Activated T-cell treated with anti-CD3 and anti-CD28 coated beads, Interleukin-2, amount 50 U/mL, for 4 hours (primary cell): ENCODE results near the gene B3GAT1. TPM values are rescaled to one million over a fixed set of nuclear protein-coding genes. Genes with fewer than 3 reads are reported as not detected.

Experiments
- ATAC-seq, 2 donors: fragments of 200-7000 bp; cut with Tn5 transposase; one replicate each; pipeline ENCODE4 v1.10.0; 2021
- DNase-seq: peaks from one replicate; pipeline ENCODE4 v3.0.0-alpha.2; 2020
- H3K27me3 Mint-ChIP-seq: one replicate; pipeline ENCODE4 v1.8.0; 2021; ENCODE audit warnings: low read depth, mixed read lengths
- H3K36me3 Mint-ChIP-seq: one replicate; pipeline ENCODE4 v1.8.0; 2022; ENCODE audit warnings: mixed read lengths; ENCODE audit not compliant: insufficient read depth
- H3K4me1 Mint-ChIP-seq: one replicate; pipeline ENCODE4 v1.8.0; 2021; ENCODE audit warnings: low read depth, mixed read lengths
- H3K4me3 Mint-ChIP-seq: one replicate; pipeline ENCODE4 v1.8.0; 2021; ENCODE audit warnings: mild to moderate bottlenecking, moderate library complexity, mixed read lengths
- H3K9me3 Mint-ChIP-seq: one replicate; pipeline ENCODE4 v1.8.0; 2021; ENCODE audit warnings: mixed read lengths
- total RNA-seq, 3 donors: library from RNA; stranded (reverse); gene quantifications; one replicate each; pipeline ENCODE4 v1.2.1, GENCODE V29; 2021

The B3GAT1 gene
- total RNA-seq, 3 donors from 2014 or later, result 0.05 to 0.50 (median 0.33) TPM

GRCh38 chr11:134383576-134384221 is 28.3 kb downstream of the B3GAT1 start:
- Mint-ChIP-seq H3K4me3 (no peak overlapping the region), H3K36me3 (no peaks in the 10 kb centered on the region), H3K9me3 (no peaks in the 10 kb centered on the region), H3K27me3 (peaks cover 23% of the 10 kb centered on the region), H3K4me1 (peaks cover 22% of the 10 kb centered on the region)
- ATAC-seq (no peak), DNase-seq (no peak)

GRCh38 chr11:134382830-134383229 is 29.2 kb downstream of the B3GAT1 start:
- H3K4me3 Mint-ChIP-seq, result no peak overlapping the region
- ATAC-seq (no peak), DNase-seq (no peak)
- peaks cover 23% of the 10 kb centered on the region for H3K27me3 Mint-ChIP-seq
- H3K36me3 Mint-ChIP-seq, result no peaks in the 10 kb centered on the region
- no peaks in the 10 kb centered on the region for H3K9me3 Mint-ChIP-seq
- H3K4me1 Mint-ChIP-seq, result peaks cover 22% of the 10 kb centered on the region

- ATAC-seq (no peak), DNase-seq (no peak)
- H3K4me3 Mint-ChIP-seq, result no peak overlapping the region
- no peaks in the 10 kb centered on the region for H3K9me3 Mint-ChIP-seq
- no peaks in the 10 kb centered on the region for H3K36me3 Mint-ChIP-seq
- peaks cover 23% of the 10 kb centered on the region for H3K27me3 Mint-ChIP-seq
- peaks cover 18% of the 10 kb centered on the region for H3K4me1 Mint-ChIP-seq
These were observed 29.8 kb downstream of the B3GAT1 start for GRCh38 chr11:134382257-134382656.

DNA sequence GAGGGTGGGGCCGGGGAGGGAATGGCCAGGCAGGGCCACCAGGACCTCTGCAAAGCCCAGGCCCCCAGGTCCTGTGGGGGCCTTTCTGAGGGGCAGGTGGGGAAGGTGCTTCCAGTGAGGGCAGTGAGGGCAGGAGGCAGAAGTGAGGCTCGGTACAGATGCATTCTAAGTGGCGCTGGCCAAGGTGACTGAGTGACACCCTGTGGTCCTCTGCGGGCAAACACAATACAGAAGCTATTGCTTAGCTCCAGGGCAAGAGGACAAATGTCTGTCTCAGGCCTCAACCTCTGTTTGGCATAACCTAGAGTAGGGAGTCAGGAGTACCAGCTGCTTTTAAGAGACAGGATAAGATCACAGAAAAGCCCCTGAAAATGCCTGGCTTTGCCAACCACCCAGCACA is 31.3 kb downstream of the B3GAT1 start:
- peaks cover 15% of the 10 kb centered on the region for H3K27me3 Mint-ChIP-seq
- ATAC-seq (no peak), DNase-seq (no peak)
- no peaks in the 10 kb centered on the region for H3K36me3 Mint-ChIP-seq
- H3K4me3 Mint-ChIP-seq, result no peak overlapping the region
- H3K4me1 Mint-ChIP-seq, result peaks cover 3% of the 10 kb centered on the region
- no peaks in the 10 kb centered on the region for H3K9me3 Mint-ChIP-seq

DNA sequence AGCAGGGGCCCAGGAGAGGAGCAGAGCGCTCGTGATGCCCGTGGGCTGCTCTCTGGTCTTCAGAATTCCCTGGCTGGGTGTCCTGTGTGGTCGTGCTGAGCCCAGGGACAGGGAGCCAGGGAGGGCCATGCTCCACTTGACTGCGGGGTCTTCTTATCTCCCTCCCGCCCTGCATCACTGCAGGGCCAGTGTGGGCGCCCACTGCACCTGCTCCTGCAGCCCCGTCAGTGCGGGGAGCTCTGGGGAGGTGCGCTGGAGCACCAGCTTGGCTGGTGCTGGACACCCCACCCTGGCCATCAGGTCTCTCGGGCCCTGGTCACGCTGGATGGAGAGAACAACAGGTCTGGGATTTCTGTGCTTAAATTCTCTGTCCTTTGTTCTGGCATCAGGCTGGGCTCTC is 31.8 kb downstream of the B3GAT1 start:
- Mint-ChIP-seq H3K4me1 (peaks cover under 1% of the 10 kb centered on the region), H3K9me3 (no peaks in the 10 kb centered on the region), H3K27me3 (peaks cover 9% of the 10 kb centered on the region), H3K36me3 (no peaks in the 10 kb centered on the region), H3K4me3 (no peak overlapping the region)
- DNase-seq (no peak), ATAC-seq (no peak)

DNA sequence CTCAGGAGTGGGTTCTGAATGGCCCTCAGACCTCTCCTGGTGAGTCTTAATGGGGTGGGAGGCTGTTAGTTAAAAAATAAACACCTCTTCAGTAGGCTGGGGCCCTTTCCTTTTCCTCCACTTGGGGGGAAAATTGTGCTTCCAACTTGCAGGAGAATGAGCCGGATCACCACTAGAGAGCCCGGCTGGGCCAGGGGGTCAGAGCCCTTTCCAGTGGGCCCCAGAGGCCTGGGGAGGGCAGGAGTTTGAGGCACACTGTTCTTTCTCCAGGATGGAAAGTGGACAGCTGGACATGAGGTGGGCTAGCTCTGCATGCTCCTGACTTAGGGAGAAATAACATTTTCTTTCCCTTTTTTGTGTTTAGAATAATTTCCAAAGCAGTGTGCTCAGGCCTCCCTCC is 32.8 kb downstream of the B3GAT1 start:
- ATAC-seq, result no peak
- peaks cover 2% of the 10 kb centered on the region for H3K27me3 Mint-ChIP-seq
- no peaks in the 10 kb centered on the region for H3K4me1 Mint-ChIP-seq
- no peak for DNase-seq
- H3K9me3 Mint-ChIP-seq, result no peaks in the 10 kb centered on the region
- no peaks in the 10 kb centered on the region for H3K36me3 Mint-ChIP-seq
- no peak overlapping the region for H3K4me3 Mint-ChIP-seq

GRCh38 chr11:134377876-134378275 is 34.2 kb downstream of the B3GAT1 start:
- DNase-seq (no peak), ATAC-seq (no peak)
- Mint-ChIP-seq H3K4me3 (no peak overlapping the region), H3K27me3 (no peaks in the 10 kb centered on the region), H3K9me3 (no peaks in the 10 kb centered on the region), H3K4me1 (no peaks in the 10 kb centered on the region), H3K36me3 (no peaks in the 10 kb centered on the region)

DNA sequence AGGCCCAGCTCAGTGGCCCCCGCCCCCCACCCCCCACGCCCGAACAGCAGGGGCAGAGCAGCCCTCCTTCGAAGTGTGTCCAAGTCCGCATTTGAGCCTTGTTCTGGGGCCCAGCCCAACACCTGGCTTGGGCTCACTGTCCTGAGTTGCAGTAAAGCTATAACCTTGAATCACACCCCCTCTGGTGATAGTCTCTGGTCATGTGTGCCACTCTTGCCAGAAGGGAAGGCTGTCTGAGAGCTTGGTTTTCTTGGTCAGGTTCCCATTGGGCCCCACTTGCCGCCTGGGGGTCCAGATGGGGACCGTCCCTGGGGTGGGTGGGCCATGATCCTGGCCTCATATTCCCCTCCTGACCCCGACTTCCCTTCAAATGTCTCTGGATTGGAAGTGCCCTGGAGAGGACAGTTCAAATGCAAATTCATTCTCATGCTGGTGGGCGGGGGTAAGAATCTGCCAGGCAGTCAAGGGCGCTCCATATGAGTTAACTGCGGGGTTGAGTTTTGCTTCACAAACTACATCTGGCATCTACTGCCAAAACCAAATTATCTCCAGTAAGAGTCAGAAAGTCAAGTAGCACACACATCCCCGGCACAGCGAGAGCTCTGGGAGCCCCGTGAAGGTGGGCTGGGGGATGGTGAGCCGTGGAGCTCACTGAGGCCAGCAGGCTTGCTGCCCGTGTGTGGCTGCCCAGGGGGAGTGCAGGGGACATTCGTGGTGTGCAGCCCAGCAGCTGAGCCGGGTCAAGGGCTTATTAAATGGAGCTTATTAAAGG is 35.7 kb downstream of the B3GAT1 start:
- Mint-ChIP-seq H3K4me1 (no peaks in the 10 kb centered on the region), H3K27me3 (no peaks in the 10 kb centered on the region), H3K4me3 (no peak overlapping the region), H3K36me3 (no peaks in the 10 kb centered on the region), H3K9me3 (no peaks in the 10 kb centered on the region)
- DNase-seq (no peak), ATAC-seq (no peak)

GRCh38 chr11:134374891-134375550 is 37.0 kb downstream of the B3GAT1 start:
- H3K4me1 Mint-ChIP-seq, result no peaks in the 10 kb centered on the region
- no peaks in the 10 kb centered on the region for H3K36me3 Mint-ChIP-seq
- H3K4me3 Mint-ChIP-seq, result no peak overlapping the region
- H3K27me3 Mint-ChIP-seq, result no peaks in the 10 kb centered on the region
- H3K9me3 Mint-ChIP-seq, result no peaks in the 10 kb centered on the region
- DNase-seq (no peak), ATAC-seq (no peak)

GRCh38 chr11:134374171-134374570 is 37.9 kb downstream of the B3GAT1 start:
- no peaks in the 10 kb centered on the region for H3K4me1 Mint-ChIP-seq
- H3K9me3 Mint-ChIP-seq, result no peaks in the 10 kb centered on the region
- H3K4me3 Mint-ChIP-seq, result no peak overlapping the region
- DNase-seq (no peak), ATAC-seq (no peak)
- H3K27me3 Mint-ChIP-seq, result no peaks in the 10 kb centered on the region
- H3K36me3 Mint-ChIP-seq, result no peaks in the 10 kb centered on the region

DNA sequence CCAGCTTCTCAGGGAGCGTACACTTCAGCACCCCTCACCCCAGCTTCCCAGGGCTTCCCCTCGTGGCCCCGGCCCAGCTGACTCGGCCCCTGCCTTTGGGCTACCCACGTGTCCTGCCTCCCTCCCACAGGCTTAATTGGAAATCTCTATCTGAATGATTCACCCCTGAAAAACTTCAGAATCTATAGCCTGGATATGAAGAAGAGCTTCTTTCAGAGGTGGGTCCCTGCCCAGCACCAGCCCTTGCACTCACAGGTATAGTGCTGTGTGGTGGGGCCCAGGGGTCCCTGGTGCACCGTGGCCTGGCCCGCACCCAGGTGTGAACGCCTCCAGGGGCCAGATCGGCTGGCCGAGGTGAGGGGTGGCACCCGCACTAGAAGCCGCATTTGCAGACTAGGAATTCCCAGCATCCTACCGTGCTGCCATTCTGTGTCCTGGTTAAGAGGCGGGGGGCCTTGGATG is 38.4 kb downstream of the B3GAT1 start:
- DNase-seq, result no peak
- no peaks in the 10 kb centered on the region for H3K27me3 Mint-ChIP-seq

GRCh38 chr11:134372961-134373360 is 39.1 kb downstream of the B3GAT1 start:
- no peaks in the 10 kb centered on the region for H3K4me1 Mint-ChIP-seq
- H3K27me3 Mint-ChIP-seq, result no peaks in the 10 kb centered on the region
- H3K9me3 Mint-ChIP-seq, result no peaks in the 10 kb centered on the region
- no peaks in the 10 kb centered on the region for H3K36me3 Mint-ChIP-seq
- H3K4me3 Mint-ChIP-seq, result no peak overlapping the region
- DNase-seq (no peak), ATAC-seq (no peak)

More for the DNA sequence above, 38.4 kb downstream of the B3GAT1 start:
- Mint-ChIP-seq H3K9me3 (no peaks in the 10 kb centered on the region), H3K36me3 (no peaks in the 10 kb centered on the region), H3K4me1 (no peaks in the 10 kb centered on the region), H3K4me3 (no peak overlapping the region)
- no peak for ATAC-seq

DNA sequence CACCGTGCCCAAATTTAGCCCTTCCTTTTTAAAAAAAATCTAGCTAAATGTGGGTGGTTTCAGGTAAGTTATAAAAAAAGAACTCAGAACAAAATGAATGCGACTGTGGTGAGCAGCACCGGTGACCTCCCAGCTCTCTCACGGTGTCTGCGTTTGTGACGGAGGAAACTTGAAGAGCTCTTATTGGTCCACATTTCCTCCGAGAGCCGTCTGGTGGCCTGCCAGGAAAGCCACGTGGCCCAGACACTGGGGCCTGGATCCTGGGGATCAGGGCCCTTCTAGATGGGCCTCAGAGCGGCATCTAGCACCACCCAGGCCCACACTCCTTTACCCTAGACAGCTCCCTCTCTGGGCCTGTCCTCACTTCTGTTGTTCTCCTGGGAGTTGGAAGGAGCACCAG is 39.5 kb downstream of the B3GAT1 start:
- Mint-ChIP-seq H3K36me3 (no peaks in the 10 kb centered on the region), H3K27me3 (no peaks in the 10 kb centered on the region), H3K4me3 (no peak overlapping the region), H3K4me1 (no peaks in the 10 kb centered on the region), H3K9me3 (no peaks in the 10 kb centered on the region)
- DNase-seq (no peak), ATAC-seq (no peak)

- DNase-seq (no peak), ATAC-seq (no peak)
- Mint-ChIP-seq H3K9me3 (no peaks in the 10 kb centered on the region), H3K4me1 (no peaks in the 10 kb centered on the region), H3K27me3 (no peaks in the 10 kb centered on the region), H3K4me3 (no peak overlapping the region), H3K36me3 (no peaks in the 10 kb centered on the region)
These were observed 40.4 kb downstream of the B3GAT1 start for GRCh38 chr11:134371436-134372185.
